ENCODE measurements around the gene FARSB.

FARSB gene

DNA sequence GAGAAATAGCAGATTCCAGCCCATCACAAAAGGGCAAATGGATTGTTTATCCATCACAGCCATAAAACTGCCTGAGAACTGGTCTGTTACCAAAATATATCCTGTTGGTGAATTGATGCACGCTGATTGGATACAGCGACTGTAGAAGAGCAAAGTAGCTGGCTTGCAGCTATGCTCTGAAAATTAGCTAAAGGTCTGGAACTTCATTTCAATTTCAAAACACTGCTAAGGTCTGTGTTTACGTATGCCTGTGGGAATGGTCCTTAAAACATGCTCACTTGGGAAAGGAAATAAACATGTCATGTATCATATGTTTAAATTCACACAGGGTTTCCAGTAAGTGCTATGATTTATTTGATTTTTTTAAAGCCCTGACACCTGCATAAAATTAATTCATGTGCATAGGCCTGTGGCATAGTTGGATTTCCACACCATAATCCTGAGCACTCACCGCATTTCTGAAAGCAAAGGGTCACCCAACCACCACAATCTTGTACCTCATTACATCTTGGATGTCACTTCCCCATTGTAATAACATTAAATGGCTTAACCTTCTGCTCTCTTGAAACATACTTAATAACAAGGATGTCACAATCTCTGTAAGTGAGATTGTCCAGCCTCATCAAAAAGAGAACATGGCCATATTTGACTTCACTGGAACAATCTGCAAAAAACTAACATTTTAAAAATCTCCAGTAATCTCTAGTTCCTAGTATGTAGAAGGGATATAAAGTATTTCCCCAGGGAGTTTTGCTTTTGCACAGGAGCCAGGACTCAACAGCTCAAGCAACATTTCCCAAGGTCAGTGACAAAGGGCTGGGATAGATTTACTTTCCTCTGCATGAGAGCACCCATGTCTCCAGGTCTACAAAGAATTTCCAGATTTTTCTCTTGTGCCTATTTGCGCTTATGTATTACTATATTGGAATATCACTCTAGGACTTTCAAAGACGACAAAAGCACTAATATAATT lies 109.8 kb downstream of the FARSB start:
- no peak for DNase-seq

DNA sequence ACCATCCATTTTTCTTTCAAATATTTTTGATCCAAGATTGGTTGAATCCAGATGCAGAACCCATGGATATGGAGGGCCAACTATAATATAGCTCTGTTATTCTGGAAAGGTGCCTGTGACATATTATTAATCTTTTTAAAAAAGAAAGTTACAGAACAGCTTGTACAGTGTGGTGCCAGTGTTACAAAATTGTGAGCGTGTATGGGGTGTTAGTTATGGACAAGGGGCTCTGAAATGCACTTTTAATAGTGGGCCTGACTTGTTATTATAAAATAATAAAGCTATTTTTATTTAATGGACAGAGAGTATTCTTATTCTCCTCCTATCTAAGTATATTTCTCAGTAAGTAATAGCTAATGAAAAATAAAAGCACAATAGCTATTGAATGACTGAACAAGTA lies 111.2 kb downstream of the FARSB start:
- DNase-seq: no peak

DNA sequence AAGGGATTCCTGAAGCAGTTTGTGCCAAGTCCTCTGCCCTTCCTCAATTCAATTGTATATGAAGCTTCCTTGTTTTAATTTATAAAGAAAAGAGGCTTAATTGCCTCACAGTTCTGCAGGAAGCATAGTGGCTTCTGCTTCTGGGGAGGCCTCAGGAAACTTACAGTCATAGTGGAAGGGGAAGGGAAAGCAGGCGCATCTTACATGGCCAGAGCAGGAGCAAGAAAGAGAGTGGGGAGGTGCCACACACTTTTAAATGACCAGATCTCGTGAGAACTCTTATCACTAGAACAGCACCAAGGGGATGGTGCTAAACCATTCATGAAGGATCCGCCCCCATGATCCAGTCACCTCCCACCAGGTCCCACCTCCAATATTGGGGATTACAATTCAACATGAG lies 117.4 kb downstream of the FARSB start:
- no peak for DNase-seq

DNA sequence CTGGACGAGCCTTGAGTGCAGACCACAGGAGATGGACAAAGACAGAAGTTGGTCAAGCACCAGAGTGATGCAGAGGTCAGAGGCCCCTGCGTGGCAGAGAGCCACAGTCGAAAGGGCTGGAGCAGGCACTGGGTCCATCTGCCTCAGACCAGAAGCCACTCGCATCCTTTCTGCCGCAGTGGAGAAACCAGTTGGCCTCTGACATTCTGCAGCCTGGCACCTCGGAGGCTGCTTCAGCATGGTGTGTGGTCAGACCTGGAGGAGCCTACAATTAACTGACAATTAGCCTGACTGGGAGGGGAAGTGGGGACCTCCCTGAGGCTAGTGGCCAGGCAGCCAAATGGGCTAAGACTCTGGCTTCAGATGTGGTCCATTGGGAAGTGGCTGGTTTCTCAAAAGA lies 120.4 kb downstream of the FARSB start:
- DNase-seq: no peak

DNA sequence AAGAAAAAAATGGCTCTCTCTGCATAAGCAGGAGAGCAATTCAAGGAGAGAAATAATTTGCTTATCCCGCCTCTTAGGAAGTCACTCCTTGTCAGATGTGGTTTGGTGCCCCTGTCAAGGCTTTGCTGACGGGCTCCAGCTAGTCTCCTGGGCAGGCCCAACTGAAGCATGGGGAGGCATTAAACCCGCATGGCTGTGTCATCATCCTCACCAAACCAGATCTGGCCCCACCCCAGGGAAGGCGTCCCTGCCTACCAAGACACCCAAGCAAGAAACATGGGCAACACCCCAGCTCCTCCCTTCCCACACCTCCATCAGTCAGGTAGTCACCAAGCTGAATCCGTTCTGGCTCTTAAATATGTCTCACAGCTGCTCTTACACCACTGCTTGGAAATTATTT lies 123.6 kb downstream of the FARSB start:
- DNase-seq: no peak

DNA sequence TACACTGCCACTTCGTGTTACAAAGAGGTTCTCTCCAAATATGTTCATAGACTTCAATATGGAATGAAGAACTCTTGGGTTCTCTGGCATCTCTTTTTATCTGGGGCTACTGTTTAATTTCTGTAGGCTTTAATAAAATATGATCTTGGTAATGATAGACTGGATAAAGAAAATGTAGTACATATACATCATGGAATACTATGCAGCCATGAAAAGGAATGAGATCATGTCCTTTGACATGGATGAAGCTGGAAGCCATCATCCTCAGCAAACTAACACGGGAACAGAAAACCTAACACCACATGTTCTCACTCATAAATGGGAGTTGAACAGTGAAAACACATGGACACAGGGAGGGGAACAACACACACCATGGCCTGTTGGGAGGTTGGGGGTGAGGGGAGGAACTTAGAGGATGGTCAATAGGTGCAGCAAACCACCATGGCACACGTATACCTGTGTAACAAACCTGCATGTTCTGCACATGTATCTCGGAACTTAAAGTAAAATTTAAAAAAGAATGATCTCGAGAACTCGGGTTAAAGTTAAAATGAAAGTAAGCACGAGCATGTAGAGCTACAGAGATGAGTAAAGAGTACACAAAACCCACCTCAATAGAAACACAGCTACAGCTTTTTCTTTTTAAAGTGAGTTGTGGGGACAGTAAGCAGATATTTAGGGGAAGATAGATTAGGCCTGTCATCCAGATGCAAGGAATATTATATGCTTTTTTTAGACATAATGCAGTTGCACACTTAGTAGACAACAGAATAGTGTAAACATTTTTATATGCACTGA lies 129.2 kb downstream of the FARSB start:
- DNase-seq: no peak

DNA sequence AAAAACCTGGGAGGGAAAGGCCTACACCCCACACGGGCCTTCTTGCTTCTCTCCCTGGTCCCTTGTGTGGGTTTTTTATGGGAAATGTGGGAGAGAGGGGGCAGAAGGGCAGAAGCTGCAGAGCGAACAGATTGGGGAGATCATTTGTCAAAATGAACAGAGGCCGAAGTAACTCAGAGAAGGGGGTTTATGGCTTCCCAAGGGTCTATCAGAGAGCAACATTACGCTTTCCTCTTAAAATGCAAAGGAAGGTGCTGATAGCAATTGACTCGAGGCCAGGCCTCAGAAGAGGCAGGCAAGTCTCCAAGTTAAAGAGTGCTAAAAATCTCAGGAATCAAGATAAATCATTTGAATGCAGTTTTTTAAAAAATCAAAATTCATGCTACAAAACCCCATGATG lies 130.1 kb downstream of the FARSB start:
- no peak for DNase-seq

DNA sequence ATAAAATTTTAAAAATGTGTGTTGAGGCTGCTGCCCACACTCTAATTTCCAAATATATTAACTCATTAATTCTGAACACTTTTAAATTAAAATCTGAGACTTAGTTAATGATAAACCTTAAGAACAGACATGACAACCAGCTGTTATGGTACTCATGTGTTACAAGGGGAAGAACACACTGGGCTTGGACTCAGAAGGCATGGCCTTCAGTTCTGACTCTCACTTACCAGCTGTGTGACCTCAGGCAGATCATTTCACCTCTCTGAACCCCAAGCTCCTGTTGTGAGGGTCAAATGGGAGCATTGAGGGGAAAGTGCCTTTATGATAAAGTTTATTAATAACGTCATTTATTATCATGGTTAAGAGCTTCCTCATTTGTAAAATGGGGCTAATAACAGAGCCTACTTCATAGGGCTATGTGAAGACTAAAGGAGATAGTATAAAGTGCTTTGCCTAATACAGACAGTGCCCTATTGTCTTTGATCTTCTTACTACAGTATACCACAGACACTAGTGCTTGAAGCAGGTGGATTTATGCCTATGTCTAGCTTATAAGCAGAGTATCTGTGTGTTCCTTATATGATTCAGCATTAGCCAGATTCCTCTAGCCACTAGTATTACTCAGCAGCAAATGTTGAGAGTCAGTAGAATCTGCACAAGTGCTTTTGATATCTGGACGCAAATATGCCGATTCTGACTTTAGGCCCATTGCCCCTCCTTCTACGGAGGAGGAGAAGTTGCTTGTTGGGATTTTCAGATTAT lies 131.9 kb downstream of the FARSB start:
- DNase-seq: peak; percentile 19

DNA sequence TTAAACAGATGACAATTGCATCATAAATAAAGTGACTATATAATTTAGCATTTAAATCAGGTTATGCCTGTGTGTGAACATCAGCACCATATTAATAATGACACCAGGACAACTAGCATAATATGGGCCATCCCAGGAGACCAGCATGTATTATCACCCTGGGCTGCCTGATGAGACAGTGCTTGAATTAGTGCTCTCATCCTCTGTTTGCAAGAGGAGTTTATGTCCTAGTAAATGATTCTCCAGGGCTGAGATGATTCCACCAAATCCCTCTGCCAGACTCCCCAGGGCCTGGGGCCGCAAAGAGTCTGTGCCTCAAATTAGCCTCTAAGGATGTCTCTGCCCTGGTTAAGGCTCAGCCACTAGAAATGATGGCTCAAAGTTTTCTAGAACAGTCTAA lies 133.8 kb downstream of the FARSB start:
- no peak for DNase-seq

DNA sequence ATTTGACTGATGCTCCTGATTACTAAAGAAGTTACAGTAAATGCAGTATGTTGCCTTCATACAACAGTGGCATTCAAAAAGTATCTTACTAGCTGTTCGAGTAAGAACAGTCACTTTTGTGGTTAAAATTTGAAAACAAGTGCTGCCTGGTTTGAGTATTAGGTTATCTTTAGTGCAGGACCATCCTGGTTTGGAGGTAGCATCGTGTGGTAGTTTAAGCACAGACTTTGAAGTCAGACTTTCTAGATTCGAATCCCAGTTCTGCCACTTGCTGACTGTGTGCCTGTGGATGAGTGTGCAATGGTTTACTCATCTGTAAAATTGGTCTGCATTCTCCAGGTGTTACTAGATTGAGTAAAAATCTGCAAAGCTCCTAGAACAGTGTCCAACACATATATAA lies 134.8 kb downstream of the FARSB start:
- DNase-seq: peak; percentile 56

Measured in activated CD4-positive, alpha-beta T cell treated with anti-CD3 and anti-CD28 coated beads, Interleukin-10, Interleukin-2, amounts not matched to agents 100 ng/mL and 50 ng/mL, durations not matched to agents 16 hours and 8 hours (primary cell).